Keratinocyte (primary cell): ENCODE measurements around the gene MCOLN3. TPM values are rescaled to one million over a fixed set of nuclear protein-coding genes. Genes with fewer than 3 reads are reported as not detected.

Source experiments
- DNase-seq: peaks from one replicate; pipeline ENCODE4 v3.0.0-alpha.2; 2011; ENCODE audit warnings: low read depth, missing footprints, low spot score
- FAIRE-seq: peaks from 2 replicates; lab custom pipeline; 2011; peaks lifted over from hg19 to GRCh38; lab: Jason Lieb, UNC
- H2AFZ ChIP-seq: 2 replicates; pipeline ENCODE4 v1.6.0; 2012; ENCODE audit warnings: low read length, control low read depth, inconsistent platforms; ENCODE audit not compliant: control insufficient read depth
- H3K27ac ChIP-seq: 2 replicates; pipeline ENCODE4 v1.5.1; 2011; ENCODE audit warnings: low read length; ENCODE audit not compliant: control insufficient read depth, insufficient read depth
- H3K27me3 ChIP-seq: 3 replicates; pipeline ENCODE4 v1.6.0; 2011; ENCODE audit warnings: low read length; ENCODE audit not compliant: control insufficient read depth, insufficient read depth; ENCODE audit errors: extremely low read depth
- H3K36me3 ChIP-seq, 2 experiments: 2 replicates in 1 of 2; 3 replicates in 1 of 2; pipeline ENCODE4 v1.5.1; 2011; ENCODE audit warnings: low read length in 2 of 2, mild to moderate bottlenecking in 1 of 2; ENCODE audit not compliant: control insufficient read depth in 2 of 2, insufficient read depth in 2 of 2; ENCODE audit errors: extremely low read depth in 1 of 2
- H3K4me1 ChIP-seq: 3 replicates; pipeline ENCODE4 v1.5.1; 2011; ENCODE audit warnings: low read length; ENCODE audit not compliant: control insufficient read depth, insufficient read depth; ENCODE audit errors: extremely low read depth
- H3K4me2 ChIP-seq: 3 replicates; pipeline ENCODE4 v1.6.0; 2011; ENCODE audit warnings: low read depth, low read length; ENCODE audit not compliant: control insufficient read depth, insufficient read depth; ENCODE audit errors: extremely low read depth
- H3K4me3 ChIP-seq, 3 experiments: fragments of 200-600 bp in 1 of 3; sonication (generic) in 1 of 3; 2 replicates in 2 of 3; 3 replicates in 1 of 3; pipeline ENCODE4 v1.5.1; 2011 to 2016; ENCODE audit warnings: low read length in 3 of 3, mild to moderate bottlenecking in 3 of 3, control low read depth in 2 of 3, inconsistent platforms in 1 of 3, low read depth in 1 of 3, mixed read lengths in 1 of 3, mixed run types in 1 of 3, moderate library complexity in 1 of 3; ENCODE audit not compliant: control insufficient read depth in 2 of 3, insufficient read depth in 2 of 3; ENCODE audit errors: extremely low read depth in 1 of 3
- H3K79me2 ChIP-seq: 2 replicates; pipeline ENCODE4 v1.6.0; 2012; ENCODE audit warnings: low read length; ENCODE audit not compliant: control insufficient read depth, insufficient read depth
- H3K9ac ChIP-seq: 3 replicates; pipeline ENCODE4 v1.6.0; 2011; ENCODE audit warnings: low read length; ENCODE audit not compliant: control insufficient read depth, insufficient read depth; ENCODE audit errors: extremely low read depth
- H3K9me1 ChIP-seq: 3 replicates; pipeline ENCODE4 v1.6.0; 2011; ENCODE audit warnings: low read length; ENCODE audit not compliant: control insufficient read depth, insufficient read depth; ENCODE audit errors: extremely low read depth
- H3K9me3 ChIP-seq: 2 replicates; pipeline ENCODE4 v1.5.1; 2012; ENCODE audit warnings: low read depth, low read length; ENCODE audit not compliant: control insufficient read depth
- H4K20me1 ChIP-seq: 3 replicates; pipeline ENCODE4 v1.6.0; 2011; ENCODE audit warnings: low read length; ENCODE audit not compliant: control insufficient read depth, insufficient read depth; ENCODE audit errors: extremely low read depth
- CTCF ChIP-seq, 3 experiments: IDR thresholded peaks in 1 of 3; conservative IDR thresholded peaks in 1 of 3; optimal IDR thresholded peaks in 1 of 3; 2 replicates in 2 of 3; 3 replicates in 1 of 3; pipeline versions ENCODE3 to v1.5.1; 2011; ENCODE audit warnings: low read length in 3 of 3, mild to moderate bottlenecking in 3 of 3, moderate library complexity in 2 of 3, control low read depth in 1 of 3, inconsistent platforms in 1 of 3; ENCODE audit not compliant: insufficient read depth in 2 of 3; ENCODE audit errors: extremely low read depth in 1 of 3
- EZH2 ChIP-seq: IDR thresholded peaks from one replicate; pipeline ENCODE4 v1.6.1; 2012; ENCODE audit warnings: inconsistent platforms, mild to moderate bottlenecking, low read length, moderate library complexity
- dilution Hi-C: fragments of 300-500 bp; cut with MboI; formaldehyde crosslinking; loops from one replicate; pipeline ENCODE4 v1.7.0; 2020; ENCODE audit warnings: low sequenced_read_pairs; ENCODE audit not compliant: extremely low pct_ligation_motif_present
- polyA plus RNA-seq, 5 experiments: library from polyadenylated mRNA; depleted of rRNA in 3 of 5; stranded (reverse) in 3 of 5; stranded (forward) in 1 of 5; unstranded in 1 of 5; fragments of >200 nt; gene quantifications; 1 replicate in 1 of 5; 2 replicates in 3 of 5; 3 replicates in 1 of 5; pipeline versions ENCODE4 v1.2.1 to v1.2.3, GENCODE V29; 2011 to 2012; ENCODE audit warnings: missing spikeins in 2 of 5, low read depth in 1 of 5, low replicate concordance in 1 of 5

The MCOLN3 gene
- polyA plus RNA-seq, 1 donor (not counting 4 experiments of a cell fraction or from before 2014, with no cell fraction given) = 15.4 TPM

DNA sequence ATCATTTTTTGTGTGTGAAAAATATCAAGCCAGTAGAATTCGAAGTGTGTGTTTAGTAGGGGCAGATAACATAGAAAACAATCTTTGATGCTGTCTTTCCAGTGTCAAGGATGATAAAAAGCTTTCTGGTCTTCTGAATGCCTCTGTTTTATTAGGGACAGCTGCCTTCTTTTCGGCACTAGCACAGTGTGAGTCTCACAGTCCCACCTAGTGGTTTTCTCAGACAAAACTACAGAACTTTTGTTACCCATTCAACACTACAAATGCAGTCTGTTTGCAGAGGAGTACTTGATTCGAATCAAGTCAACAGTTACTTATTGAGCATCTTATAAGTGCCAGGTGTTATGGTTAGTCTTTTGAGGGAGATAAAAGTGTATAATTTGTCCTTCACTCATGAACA is 30.6 kb upstream of the MCOLN3 start:
- no peak overlapping the region for H2AFZ ChIP-seq

GRCh38 chr1:85074365-85074964 is 26.2 kb upstream of the MCOLN3 start:
- Histone ChIP-seq H3K27ac (no peak overlapping the region), H3K79me2 (no peaks in the 10 kb centered on the region), H3K4me1 (no peaks in the 10 kb centered on the region), H3K9me1 (no peaks in the 10 kb centered on the region), H3K4me2 (no peak overlapping the region), H3K27me3 (no peaks in the 10 kb centered on the region), H3K9me3 (no peaks in the 10 kb centered on the region), H2AFZ (no peak overlapping the region), H3K4me3 (no peak overlapping the region), H3K36me3 (no peaks in the 10 kb centered on the region), H4K20me1 (no peaks in the 10 kb centered on the region), H3K9ac (no peak overlapping the region)
- TF ChIP-seq CTCF (optimal IDR thresholded peaks at IDR 0.05 in 1 of 3, IDR thresholded peaks at IDR 0.05 in 1 of 3, conservative IDR thresholded peaks at IDR 0.05 in 1 of 3; ENCODE audit: extremely low read depth in 1 of 3, insufficient read depth in 2 of 3, low read length in 3 of 3) = no peak
- TF ChIP-seq EZH2 = no peak
- DNase-seq = no peak
- FAIRE-seq = no peak
- dilution Hi-C loops = no loop called here

More for the DNA sequence above, 30.6 kb upstream of the MCOLN3 start:
- no peak overlapping the region for H3K27ac ChIP-seq
- dilution Hi-C loops = no loop called here
- no peaks in the 10 kb centered on the region for H4K20me1 ChIP-seq
- no peaks in the 10 kb centered on the region for H3K9me3 ChIP-seq
- no peaks in the 10 kb centered on the region for H3K4me1 ChIP-seq
- no peaks in the 10 kb centered on the region for H3K27me3 ChIP-seq
- no peaks in the 10 kb centered on the region for H3K79me2 ChIP-seq
- DNase-seq = no peak
- FAIRE-seq = peak; percentile 53
- TF ChIP-seq EZH2 (no peak), CTCF (optimal IDR thresholded peaks at IDR 0.05 in 1 of 3, IDR thresholded peaks at IDR 0.05 in 1 of 3, conservative IDR thresholded peaks at IDR 0.05 in 1 of 3; ENCODE audit: extremely low read depth in 1 of 3, insufficient read depth in 2 of 3, low read length in 3 of 3) (peak in 1 of 3 experiments; percentile 31)
- H3K9me1 ChIP-seq = no peaks in the 10 kb centered on the region
- H3K9ac ChIP-seq = no peak overlapping the region
- no peaks in the 10 kb centered on the region for H3K36me3 ChIP-seq
- H3K4me3 ChIP-seq = no peak overlapping the region
- no peak overlapping the region for H3K4me2 ChIP-seq
